ENCODE data around the gene CD59. TPM values are rescaled to one million over a fixed set of nuclear protein-coding genes. Genes with fewer than 3 reads are reported as not detected.

The CD59 gene
- total and polyA plus RNA-seq, 2 of the 13 experiments (the other 11 are each of a cell fraction or from before 2014, with no cell fraction given): 127 to 289 TPM

DNA sequence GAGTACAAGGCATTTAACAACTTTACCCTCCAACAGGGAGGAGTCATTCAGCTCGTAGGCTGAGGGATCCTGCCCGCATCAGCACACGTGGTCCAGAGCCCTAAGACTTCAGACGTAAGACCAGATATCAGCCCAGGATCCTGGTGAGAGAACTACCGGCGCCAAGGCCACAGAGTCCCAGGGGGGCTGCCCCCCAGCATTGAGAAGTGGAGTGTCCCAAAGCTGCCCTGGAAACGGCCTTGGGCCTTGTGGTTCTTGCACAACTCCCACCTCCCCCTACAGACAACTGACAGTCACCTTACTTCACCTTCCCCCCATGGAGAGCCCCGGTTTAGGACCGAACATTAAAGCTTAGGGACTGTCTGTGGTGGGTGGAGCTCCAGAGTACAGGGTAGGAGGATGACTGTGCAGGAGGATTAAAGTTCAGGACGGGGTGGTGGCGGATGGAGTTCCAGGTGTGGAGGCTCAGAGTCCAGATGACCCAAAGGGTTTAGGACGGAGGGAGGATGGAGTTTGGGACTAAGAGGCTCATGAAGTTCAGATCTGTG lies 36.6 kb downstream of the CD59 start (continued):
- peak; percentile 94 for TF ChIP-seq TOPORS (CRISPR knock-in tag; IDR thresholded peaks at IDR 0.05)
- TF ChIP-seq, protein P1, sequence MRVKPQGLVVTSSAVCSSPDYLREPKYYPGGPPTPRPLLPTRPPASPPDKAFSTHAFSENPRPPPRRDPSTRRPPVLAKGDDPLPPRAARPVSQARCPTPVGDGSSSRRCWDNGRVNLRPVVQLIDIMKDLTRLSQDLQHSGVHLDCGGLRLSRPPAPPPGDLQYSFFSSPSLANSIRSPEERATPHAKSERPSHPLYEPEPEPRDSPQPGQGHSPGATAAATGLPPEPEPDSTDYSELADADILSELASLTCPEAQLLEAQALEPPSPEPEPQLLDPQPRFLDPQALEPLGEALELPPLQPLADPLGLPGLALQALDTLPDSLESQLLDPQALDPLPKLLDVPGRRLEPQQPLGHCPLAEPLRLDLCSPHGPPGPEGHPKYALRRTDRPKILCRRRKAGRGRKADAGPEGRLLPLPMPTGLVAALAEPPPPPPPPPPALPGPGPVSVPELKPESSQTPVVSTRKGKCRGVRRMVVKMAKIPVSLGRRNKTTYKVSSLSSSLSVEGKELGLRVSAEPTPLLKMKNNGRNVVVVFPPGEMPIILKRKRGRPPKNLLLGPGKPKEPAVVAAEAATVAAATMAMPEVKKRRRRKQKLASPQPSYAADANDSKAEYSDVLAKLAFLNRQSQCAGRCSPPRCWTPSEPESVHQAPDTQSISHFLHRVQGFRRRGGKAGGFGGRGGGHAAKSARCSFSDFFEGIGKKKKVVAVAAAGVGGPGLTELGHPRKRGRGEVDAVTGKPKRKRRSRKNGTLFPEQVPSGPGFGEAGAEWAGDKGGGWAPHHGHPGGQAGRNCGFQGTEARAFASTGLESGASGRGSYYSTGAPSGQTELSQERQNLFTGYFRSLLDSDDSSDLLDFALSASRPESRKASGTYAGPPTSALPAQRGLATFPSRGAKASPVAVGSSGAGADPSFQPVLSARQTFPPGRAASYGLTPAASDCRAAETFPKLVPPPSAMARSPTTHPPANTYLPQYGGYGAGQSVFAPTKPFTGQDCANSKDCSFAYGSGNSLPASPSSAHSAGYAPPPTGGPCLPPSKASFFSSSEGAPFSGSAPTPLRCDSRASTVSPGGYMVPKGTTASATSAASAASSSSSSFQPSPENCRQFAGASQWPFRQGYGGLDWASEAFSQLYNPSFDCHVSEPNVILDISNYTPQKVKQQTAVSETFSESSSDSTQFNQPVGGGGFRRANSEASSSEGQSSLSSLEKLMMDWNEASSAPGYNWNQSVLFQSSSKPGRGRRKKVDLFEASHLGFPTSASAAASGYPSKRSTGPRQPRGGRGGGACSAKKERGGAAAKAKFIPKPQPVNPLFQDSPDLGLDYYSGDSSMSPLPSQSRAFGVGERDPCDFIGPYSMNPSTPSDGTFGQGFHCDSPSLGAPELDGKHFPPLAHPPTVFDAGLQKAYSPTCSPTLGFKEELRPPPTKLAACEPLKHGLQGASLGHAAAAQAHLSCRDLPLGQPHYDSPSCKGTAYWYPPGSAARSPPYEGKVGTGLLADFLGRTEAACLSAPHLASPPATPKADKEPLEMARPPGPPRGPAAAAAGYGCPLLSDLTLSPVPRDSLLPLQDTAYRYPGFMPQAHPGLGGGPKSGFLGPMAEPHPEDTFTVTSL (CRISPR knock-in tag; IDR thresholded peaks at IDR 0.05; ENCODE audit: borderline replicate concordance): no peak
- TF ChIP-seq ZFP36L2 (CRISPR knock-in tag; IDR thresholded peaks at IDR 0.05): no peak
- no peak for TF ChIP-seq ELF1 (CRISPR knock-in tag; IDR thresholded peaks at IDR 0.05)
- TF ChIP-seq MATR3 (CRISPR knock-in tag; IDR thresholded peaks at IDR 0.05): no peak
- TF ChIP-seq ZNF383 (CRISPR knock-in tag; IDR thresholded peaks at IDR 0.05; ENCODE audit: borderline replicate concordance): no peak
- no peak for TF ChIP-seq GMEB1 (CRISPR knock-in tag; IDR thresholded peaks at IDR 0.05; ENCODE audit: borderline replicate concordance)
- no peak for TF ChIP-seq SP2 (CRISPR knock-in tag; IDR thresholded peaks at IDR 0.05)
- TF ChIP-seq CHD4 (IDR thresholded peaks at IDR 0.05; ENCODE audit: borderline replicate concordance, low read length): no peak
- no peak for TF ChIP-seq KLF15 (CRISPR knock-in tag; IDR thresholded peaks at IDR 0.05; ENCODE audit: borderline replicate concordance)
- TF ChIP-seq, protein P2, sequence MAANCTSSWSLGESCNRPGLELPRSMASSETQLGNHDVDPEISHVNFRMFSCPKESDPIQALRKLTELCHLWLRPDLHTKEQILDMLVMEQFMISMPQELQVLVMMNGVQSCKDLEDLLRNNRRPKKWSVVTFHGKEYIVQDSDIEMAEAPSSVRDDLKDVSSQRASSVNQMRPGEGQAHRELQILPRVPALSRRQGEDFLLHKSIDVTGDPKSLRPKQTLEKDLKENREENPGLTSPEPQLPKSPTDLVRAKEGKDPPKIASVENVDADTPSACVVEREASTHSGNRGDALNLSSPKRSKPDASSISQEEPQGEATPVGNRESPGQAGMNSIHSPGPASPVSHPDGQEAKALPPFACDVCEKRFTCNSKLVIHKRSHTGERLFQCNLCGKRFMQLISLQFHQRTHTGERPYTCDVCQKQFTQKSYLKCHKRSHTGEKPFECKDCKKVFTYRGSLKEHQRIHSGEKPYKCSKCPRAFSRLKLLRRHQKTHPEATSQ (CRISPR knock-in tag; IDR thresholded peaks at IDR 0.05; ENCODE audit: borderline replicate concordance): peak; percentile 69; the same call in 1 of the 2 replicates
- TF ChIP-seq, protein P3, sequence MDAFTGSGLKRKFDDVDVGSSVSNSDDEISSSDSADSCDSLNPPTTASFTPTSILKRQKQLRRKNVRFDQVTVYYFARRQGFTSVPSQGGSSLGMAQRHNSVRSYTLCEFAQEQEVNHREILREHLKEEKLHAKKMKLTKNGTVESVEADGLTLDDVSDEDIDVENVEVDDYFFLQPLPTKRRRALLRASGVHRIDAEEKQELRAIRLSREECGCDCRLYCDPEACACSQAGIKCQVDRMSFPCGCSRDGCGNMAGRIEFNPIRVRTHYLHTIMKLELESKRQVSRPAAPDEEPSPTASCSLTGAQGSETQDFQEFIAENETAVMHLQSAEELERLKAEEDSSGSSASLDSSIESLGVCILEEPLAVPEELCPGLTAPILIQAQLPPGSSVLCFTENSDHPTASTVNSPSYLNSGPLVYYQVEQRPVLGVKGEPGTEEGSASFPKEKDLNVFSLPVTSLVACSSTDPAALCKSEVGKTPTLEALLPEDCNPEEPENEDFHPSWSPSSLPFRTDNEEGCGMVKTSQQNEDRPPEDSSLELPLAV (CRISPR knock-in tag; conservative IDR thresholded peaks at IDR 0.05; ENCODE audit: low read depth): no peak
- no peak for TF ChIP-seq ERF (CRISPR knock-in tag; IDR thresholded peaks at IDR 0.05)
- no peak; the same call in 1 of the 2 replicates for TF ChIP-seq MAX (IDR thresholded peaks at IDR 0.05)
- peak; percentile 69 for TF ChIP-seq RFX3 (CRISPR knock-in tag; IDR thresholded peaks at IDR 0.05)
- TF ChIP-seq MED13 (CRISPR knock-in tag; IDR thresholded peaks at IDR 0.05): peak; percentile 71; the same call in 1 of the 2 replicates
- TF ChIP-seq MBNL3 (CRISPR knock-in tag; conservative IDR thresholded peaks at IDR 0.05): no peak
- TF ChIP-seq, protein P4, sequence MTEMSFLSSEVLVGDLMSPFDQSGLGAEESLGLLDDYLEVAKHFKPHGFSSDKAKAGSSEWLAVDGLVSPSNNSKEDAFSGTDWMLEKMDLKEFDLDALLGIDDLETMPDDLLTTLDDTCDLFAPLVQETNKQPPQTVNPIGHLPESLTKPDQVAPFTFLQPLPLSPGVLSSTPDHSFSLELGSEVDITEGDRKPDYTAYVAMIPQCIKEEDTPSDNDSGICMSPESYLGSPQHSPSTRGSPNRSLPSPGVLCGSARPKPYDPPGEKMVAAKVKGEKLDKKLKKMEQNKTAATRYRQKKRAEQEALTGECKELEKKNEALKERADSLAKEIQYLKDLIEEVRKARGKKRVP (CRISPR knock-in tag; IDR thresholded peaks at IDR 0.05): peak in 1 of 2 experiments; percentile 39; a peak in 1 of 4 replicates

All from HepG2 (cell line).